GM11168 (cell line): ENCODE measurements around the gene UBE2E1.
"Not testable (repeated sequence)": the region's sequence is repeated elsewhere in the genome, so short reads cannot be mapped to it uniquely, and the experiment has no call there.

Experiments
- in situ Hi-C: fragments of 300-500 bp; cut with MboI; formaldehyde crosslinking; loops from one replicate; pipeline ENCODE4 v1.12.0; 2022; ENCODE audit warnings: low sequenced_read_pairs; ENCODE audit not compliant: unreplicated experiment

Gene UBE2E1

GRCh38 chr3:23912335-23912734 lies 106.6 kb downstream of the UBE2E1 start:
- in situ Hi-C loops, result not testable (repeated sequence)

GRCh38 chr3:23913182-23913581 lies 107.4 kb downstream of the UBE2E1 start:
- in situ Hi-C loops, result no loop called here

GRCh38 chr3:23913873-23914743 lies 108.4 kb downstream of the UBE2E1 start:
- in situ Hi-C loops, result no loop called here

- in situ Hi-C loops, result no loop called here
These were observed 109.9 kb downstream of the UBE2E1 start for GRCh38 chr3:23915537-23916108.

- in situ Hi-C loops, result no loop called here
These were observed 110.6 kb downstream of the UBE2E1 start for GRCh38 chr3:23916152-23916885.

GRCh38 chr3:23916886-23917678 lies 111.3 kb downstream of the UBE2E1 start, which contains the start of the genes NKIRAS1 and RPL15:
NKIRAS1 (minus strand) TSS chr3:23916990; CDS start chr3:23910904, 6,086 bp downstream.
RPL15 (plus strand) TSS chr3:23917132; CDS start chr3:23917860, 728 bp downstream.
- in situ Hi-C loops, result no loop called here

GRCh38 chr3:23917679-23918303 lies 112.0 kb downstream of the UBE2E1 start:
- in situ Hi-C loops, result not testable (repeated sequence)

- in situ Hi-C loops, result not testable (repeated sequence)
These were observed 112.6 kb downstream of the UBE2E1 start for GRCh38 chr3:23918331-23918730.

GRCh38 chr3:23919628-23920027 lies 113.9 kb downstream of the UBE2E1 start:
- in situ Hi-C loops, result no loop called here

GRCh38 chr3:23920151-23920655 lies 114.4 kb downstream of the UBE2E1 start:
- in situ Hi-C loops, result no loop called here

GRCh38 chr3:23921052-23921511 lies 115.3 kb downstream of the UBE2E1 start:
- in situ Hi-C loops, result no loop called here

GRCh38 chr3:23923786-23924185 lies 118.0 kb downstream of the UBE2E1 start:
- in situ Hi-C loops, result no loop called here

GRCh38 chr3:23926246-23926645 lies 120.5 kb downstream of the UBE2E1 start:
- in situ Hi-C loops, result no loop called here

- in situ Hi-C loops, result no loop called here
These were observed 121.0 kb downstream of the UBE2E1 start for GRCh38 chr3:23926736-23927135.

GRCh38 chr3:23928524-23928923 lies 122.8 kb downstream of the UBE2E1 start:
- in situ Hi-C loops, result no loop called here

- in situ Hi-C loops, result no loop called here
These were observed 125.8 kb downstream of the UBE2E1 start for GRCh38 chr3:23931597-23931996.

GRCh38 chr3:23932571-23932970 lies 126.8 kb downstream of the UBE2E1 start:
- in situ Hi-C loops, result no loop called here

GRCh38 chr3:23934253-23934652 lies 128.5 kb downstream of the UBE2E1 start:
- in situ Hi-C loops, result no loop called here

GRCh38 chr3:23937296-23937695 lies 131.5 kb downstream of the UBE2E1 start:
- in situ Hi-C loops, result no loop called here
